NB4 (cell line): ENCODE measurements around the gene LPP.

ENCODE experiments used
- MYC ChIP-seq: IDR thresholded peaks from 2 replicates; pipeline ENCODE4 v1.6.1; 2011; ENCODE audit warnings: low read depth, low read length
- POLR2A ChIP-seq: IDR thresholded peaks from 2 replicates; pipeline ENCODE4 v1.6.1; 2011; ENCODE audit warnings: mild to moderate bottlenecking; ENCODE audit not compliant: insufficient read length; ENCODE audit errors: extremely low read depth
- TF ChIP-seq, protein P1 (sequence below): IDR thresholded peaks from one replicate; pipeline ENCODE4 v1.5.1; 2012; ENCODE audit warnings: low read depth, low read length
- TF ChIP-seq, protein P2 (sequence below): IDR thresholded peaks from 2 replicates; pipeline ENCODE4 v1.6.1; 2011; ENCODE audit warnings: low read depth, low read length

DNA sequence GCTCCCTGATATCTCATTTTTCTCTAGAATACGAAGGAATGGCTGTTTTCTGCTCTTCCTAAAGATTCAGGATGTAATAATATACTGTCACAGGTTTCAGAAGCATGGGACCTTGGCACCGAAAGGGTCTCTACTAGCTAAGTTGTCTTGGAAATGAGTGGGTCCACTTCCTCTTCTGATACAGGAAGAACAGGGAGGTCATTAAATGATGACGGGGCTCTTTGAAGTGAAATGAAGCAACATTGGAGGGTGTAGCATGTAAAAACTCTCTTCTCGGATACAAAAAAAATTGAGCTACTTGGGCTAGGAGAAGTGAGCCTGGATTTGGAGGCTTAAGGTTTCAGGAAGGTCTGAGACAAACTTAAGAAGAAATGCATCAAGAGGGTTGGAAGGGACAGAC, 668.0 kb downstream of the LPP start:
- TF ChIP-seq, protein P1, sequence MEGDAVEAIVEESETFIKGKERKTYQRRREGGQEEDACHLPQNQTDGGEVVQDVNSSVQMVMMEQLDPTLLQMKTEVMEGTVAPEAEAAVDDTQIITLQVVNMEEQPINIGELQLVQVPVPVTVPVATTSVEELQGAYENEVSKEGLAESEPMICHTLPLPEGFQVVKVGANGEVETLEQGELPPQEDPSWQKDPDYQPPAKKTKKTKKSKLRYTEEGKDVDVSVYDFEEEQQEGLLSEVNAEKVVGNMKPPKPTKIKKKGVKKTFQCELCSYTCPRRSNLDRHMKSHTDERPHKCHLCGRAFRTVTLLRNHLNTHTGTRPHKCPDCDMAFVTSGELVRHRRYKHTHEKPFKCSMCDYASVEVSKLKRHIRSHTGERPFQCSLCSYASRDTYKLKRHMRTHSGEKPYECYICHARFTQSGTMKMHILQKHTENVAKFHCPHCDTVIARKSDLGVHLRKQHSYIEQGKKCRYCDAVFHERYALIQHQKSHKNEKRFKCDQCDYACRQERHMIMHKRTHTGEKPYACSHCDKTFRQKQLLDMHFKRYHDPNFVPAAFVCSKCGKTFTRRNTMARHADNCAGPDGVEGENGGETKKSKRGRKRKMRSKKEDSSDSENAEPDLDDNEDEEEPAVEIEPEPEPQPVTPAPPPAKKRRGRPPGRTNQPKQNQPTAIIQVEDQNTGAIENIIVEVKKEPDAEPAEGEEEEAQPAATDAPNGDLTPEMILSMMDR = no peak
- TF ChIP-seq, protein P2, sequence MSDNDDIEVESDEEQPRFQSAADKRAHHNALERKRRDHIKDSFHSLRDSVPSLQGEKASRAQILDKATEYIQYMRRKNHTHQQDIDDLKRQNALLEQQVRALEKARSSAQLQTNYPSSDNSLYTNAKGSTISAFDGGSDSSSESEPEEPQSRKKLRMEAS = no peak
- TF ChIP-seq POLR2A (no peak), MYC (no peak)
